G401.6 (cell line): ENCODE results near the gene HDHD2.
A peak's percentile ranks its signal among the peaks of the same experiment; 100 is the strongest.
"Not testable (repeated sequence)": the region's sequence is repeated elsewhere in the genome, so short reads cannot be mapped to it uniquely, and the experiment has no call there.

Source experiments
- FAIRE-seq: peaks from 2 replicates; lab custom pipeline; 2012; peaks lifted over from hg19 to GRCh38; lab: Jason Lieb, UNC

The HDHD2 gene, protein sequence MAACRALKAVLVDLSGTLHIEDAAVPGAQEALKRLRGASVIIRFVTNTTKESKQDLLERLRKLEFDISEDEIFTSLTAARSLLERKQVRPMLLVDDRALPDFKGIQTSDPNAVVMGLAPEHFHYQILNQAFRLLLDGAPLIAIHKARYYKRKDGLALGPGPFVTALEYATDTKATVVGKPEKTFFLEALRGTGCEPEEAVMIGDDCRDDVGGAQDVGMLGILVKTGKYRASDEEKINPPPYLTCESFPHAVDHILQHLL

DNA sequence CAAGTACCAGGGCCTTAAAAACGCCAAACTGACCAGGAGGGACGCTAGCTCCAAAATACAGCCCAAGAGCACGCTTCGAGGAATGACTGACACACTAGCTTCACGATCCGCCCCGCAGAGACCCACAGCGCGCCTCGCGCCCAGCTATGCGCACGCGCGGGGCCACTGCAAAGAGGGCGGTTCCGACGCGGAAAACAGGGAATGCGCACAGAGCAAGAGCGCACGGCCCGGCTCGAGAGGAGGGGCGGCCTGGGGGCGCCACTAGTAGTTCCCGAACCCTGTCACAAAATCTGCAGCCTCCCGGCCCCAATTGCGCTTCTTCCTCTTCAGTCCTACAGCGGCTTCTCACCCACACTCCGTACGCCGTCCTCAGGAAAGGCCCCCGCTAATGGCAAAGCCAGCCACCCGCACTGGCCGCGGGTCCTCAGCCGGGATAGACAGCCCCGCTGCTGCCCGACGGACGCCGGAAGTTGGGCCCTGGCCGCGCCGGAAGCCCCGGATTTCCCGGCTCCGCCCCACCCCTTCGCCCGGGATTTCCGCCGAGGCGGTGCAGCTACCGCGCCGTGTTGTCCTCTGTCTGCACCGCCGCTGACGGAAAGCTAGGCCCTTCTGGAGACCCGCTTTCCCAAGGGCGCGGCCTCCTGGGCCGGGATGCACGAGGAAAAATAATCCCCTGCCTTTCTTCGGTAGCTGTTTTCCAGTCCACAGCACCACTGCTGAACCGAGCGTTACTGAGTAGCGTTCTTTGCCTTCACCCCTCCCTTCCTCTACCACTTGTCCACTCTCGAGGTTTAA is at the start of gene HDHD2:
TSS of gene HDHD2 (minus strand) at position 472 of the 795 bp plus-strand sequence. CDS start 14,061 bp downstream, outside the sequence.
- no peak for FAIRE-seq

DNA sequence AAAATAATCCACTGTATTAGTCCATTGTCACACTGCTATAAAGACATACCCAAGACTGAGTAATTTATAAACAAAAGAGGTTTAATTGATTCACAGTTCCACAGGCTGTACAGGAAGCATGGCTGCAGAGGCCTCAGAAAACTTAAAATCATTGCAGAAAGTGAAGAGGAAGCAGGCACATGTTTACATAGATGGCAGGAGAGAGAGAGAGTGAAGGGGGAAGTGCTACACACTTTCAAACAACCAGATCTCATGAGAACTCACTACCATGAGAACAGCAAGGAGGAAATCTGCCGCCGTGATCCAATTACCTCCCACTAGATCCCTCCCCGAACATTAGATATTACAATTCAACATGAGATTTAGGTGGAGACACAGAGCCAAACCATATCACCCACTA is 45.7 kb upstream of the HDHD2 start:
- not testable (repeated sequence) for FAIRE-seq

DNA sequence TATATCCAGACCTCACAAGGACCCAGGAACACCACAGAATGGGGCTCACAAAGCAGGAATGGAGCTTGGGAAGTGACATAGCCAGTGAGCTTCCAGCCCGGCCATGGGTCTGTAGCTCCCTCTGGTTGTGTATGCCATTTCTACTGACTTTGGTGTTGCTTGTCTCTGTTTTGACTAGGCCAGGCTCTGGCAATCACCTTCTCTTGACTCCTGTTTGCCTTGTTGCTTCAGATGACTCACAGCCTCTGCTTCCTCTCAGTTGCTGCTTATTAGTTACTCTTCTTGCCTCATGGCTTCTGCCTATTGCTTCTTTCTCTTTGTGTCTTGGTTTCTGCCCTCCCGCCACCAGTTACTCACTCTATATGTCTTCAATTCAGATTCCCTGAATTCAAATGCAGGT is 41.7 kb upstream of the HDHD2 start:
- FAIRE-seq: no peak

DNA sequence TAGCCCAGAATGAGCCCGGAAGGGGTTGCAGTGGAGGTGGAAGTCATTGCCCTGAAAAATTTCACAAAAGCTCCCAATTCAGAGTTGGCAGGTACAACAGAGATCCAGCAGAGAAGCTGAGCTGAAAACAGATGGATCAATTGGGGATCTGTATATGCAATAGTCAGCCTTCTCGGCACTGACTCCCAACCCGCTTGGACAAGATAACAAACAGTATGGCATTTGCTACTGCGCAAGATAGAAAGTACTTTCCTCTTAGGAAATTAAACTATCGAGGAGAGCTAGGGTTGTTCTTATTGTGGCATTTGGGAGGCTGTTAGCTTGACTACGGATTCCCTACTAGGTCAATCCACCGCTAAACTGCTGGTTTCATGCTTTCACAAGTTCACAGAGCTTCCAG is 37.4 kb upstream of the HDHD2 start:
- no peak for FAIRE-seq

DNA sequence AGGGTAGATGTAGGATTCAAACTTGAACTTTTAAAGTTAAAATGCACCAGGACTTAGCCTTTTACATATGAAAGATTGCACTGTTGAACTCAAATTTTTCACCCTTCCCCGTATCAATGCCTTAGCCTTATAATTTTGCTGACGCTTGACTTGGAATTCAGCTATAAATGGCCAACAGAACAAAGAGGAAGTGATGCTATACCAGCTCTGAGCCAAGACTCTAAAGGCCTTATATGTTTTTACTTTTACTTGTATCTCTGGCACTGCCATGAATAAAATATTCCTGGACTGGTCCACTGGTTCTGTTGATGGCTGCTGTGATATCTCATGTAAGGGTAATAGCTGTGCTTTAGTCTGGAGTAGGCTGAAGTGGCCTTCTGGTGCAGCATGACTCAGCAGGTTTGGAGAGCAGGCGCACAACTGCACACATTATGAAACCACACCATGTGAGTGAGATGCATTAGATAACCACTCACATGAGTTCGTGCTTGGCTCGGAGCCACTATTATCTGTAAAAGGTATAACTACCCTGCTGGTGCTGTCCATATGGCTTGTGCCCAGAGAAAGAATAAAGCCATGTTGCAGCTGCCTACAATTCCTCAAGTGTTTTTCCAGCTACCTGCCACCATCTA is 34.2 kb upstream of the HDHD2 start:
- FAIRE-seq: no peak

DNA sequence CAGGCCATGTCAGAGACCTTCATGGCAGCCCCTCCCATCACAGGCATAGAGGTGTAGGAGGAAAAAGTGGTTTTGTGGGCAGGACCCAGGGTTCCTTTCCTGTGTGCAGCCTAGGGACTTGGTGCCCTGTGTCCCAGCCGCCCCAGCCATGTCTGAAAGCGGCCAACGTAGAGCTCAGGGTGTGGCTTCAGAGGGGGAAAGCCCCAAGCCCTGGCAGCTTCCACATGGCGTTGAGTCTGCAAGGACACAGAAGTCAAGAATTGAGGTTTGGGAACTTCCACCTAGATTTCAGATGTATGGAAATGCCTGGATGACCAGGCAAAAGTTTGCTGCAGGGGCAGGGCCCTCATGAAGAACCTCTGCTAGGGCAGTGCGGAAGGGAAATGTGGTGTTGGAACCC is 31.9 kb upstream of the HDHD2 start:
- not testable (repeated sequence) for FAIRE-seq

DNA sequence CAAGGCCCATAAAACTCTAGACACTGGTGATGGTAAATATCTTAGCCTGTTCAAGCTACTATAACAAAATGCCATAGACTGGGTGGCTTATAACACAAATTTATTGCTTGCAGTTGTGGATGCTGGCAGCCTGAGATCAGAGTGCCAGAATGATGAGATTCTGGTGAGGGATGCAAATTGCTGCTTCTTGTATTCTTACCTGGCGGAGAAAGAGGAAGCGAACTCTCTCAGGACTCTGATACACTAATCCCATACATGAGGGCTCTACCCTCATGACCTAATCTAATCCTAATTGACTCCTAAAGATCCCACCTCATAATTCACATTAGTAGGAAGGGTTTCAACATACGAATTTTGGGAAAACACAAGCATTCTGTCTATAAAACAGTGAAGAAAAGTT is 30.5 kb upstream of the HDHD2 start:
- no peak for FAIRE-seq

DNA sequence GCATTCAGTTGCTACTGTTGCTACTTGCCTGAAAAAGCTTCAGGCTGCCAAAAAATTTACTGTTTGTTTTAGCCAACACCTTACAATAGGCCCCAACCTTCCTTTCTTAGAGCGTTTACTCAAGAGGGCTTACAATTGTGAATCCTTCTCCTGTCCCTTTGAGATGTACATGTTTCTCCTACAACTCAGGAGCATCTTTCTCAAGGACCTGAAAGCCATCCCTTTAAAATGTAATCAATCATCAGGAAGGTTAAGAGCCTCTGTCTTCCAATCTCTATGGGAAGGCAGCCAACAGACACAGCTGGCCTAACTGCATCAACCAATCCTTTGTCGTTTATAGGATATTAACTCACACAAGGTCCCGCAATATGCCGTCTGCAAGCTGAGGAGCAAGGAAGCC is 29.2 kb upstream of the HDHD2 start:
- FAIRE-seq: no peak

DNA sequence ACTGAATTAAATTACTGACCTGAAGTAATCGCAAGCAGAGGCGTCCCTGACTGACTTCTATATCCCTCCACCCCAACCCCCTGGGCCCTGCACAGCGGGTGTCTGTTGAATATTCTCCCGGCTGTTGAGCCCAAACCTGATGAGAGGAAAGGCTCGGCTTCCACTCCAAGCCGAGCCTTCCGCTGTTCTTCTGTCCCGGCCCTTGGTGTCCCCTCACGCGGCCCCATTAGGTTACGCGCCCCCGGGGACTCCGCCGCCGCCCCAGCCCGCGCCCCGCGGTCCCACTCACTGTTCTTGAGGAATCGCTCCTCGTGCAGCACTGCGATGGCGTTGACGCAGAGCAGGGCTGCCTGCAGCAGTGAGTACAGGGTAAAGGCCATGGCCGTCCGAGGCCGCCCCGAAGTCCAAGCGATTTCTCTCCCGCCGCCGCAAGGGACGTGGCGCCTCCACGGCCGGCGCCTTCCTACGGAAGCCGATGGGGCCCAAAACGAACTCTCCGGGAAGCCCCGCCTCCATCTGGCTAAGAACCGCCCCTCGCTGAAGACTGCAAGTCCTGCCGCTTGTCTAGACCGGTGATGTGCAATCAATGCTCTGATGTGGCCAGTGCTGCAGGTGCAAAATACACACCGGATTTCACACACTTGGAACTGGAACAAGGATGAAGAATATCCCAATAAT is 25.7 kb upstream of the HDHD2 start, which contains the start of gene IER3IP1:
TSS of gene IER3IP1 (minus strand) at position 467 of the 678 bp plus-strand sequence. CDS start at position 380, 87 bp downstream.
- FAIRE-seq: peak; percentile 92

DNA sequence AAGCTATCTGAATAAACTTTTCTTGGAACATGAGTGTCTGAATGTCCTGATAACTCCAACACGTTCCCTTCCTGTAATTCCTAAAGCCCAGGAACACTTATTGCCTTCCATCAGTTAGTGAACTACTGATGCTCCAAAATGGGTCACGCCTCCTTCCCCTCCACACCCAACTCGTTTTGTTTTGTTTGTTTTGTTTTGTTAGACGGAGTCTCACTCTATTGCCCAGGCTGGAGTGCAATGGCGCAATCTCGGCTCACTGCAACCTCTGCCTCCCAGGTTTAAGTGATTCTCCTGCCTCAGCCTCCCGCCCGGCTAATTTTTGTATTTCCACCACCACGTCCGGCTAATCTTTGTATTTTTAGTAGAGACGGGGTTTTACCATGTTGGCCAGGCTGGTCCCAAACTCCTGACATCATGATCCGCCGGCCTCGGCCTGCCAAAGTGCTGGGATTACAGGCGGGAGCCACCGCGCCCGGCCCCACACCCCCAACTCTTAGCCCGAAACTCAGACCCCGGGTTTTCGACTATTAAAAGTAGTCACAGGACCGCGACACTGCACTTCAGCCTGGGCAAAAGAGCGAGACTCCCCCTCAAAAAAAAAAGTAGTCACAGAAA is 25.1 kb upstream of the HDHD2 start:
- no peak for FAIRE-seq

DNA sequence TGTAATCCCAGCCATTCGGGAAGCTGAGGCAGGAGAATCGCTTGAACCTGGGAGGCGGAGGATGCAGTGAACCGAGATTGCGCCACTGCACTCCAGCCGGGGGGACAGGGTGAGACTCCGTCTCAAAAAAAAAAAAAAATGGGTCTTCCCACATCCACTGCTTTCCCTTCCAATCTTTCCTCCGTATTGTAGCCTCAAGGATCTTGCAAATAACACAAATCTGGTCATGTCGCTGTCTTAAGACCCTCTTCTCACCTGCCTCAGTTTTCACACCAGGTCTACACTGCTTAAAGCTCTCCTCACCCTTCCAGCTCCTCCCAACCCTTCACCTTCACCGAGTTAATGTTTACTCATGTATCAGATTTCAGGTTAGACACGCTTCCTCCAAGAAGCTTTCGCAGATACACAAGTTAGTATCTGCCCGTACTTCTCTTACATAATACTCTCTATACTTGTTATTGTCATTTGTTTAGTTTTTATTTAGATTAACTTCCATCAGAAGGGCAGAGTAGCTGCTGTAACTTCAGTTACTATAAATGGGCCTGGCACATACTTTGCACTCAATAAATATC is 24.3 kb upstream of the HDHD2 start:
- FAIRE-seq: no peak

DNA sequence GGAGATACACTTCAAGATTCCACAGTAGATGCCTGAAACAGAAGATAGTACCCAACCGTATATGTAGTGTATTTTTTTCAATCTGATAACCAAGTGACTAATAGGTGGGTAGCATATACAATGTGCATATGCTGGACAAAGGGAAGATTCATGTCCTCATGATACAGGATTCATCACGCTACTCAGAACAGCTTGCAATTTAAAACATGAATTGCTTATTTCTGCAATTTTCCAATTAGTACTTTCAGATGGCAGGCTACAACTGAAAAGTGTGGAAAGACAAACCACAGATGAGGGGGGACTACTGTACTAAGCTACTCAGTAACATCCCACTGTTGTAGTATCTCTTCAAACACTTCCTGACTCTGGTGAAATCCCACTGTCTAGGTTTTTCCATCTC is 22.2 kb upstream of the HDHD2 start:
- FAIRE-seq: no peak

DNA sequence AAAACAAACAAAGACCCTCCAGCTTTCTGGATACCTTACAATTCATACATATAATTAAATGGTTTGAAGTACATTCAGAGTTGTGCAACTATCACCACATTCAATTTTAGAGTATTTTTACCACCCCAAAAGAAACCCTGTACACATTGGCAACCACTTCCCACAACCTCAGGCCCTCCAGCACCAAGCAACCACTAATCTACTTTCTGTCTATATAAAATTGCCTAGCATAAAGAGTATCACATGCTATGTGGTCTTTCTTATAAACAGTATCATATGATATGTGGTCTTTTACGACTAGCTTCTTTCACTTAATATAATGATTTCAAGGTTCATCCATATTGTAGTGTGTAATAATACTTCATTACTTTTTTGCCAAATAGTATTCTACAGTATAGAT is 18.6 kb upstream of the HDHD2 start:
- no peak for FAIRE-seq

DNA sequence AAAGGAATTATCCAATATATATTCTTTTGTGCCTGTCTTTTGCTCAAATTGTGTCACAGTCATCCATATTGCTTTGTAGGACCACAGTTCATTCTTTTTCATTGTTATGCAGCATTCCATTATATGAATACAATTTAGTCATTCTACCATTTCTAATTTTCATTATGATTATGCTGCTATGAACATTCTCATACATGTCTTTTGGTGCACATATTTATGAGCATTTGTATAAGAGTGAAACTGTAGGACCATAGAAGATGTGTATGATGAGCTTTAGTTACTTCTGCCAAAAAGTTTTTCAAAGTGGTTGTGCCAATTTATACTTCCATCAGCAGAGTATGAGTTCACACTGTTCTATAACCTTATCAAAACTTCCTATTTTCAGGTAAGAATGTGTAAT is 18.2 kb upstream of the HDHD2 start:
- no peak for FAIRE-seq

DNA sequence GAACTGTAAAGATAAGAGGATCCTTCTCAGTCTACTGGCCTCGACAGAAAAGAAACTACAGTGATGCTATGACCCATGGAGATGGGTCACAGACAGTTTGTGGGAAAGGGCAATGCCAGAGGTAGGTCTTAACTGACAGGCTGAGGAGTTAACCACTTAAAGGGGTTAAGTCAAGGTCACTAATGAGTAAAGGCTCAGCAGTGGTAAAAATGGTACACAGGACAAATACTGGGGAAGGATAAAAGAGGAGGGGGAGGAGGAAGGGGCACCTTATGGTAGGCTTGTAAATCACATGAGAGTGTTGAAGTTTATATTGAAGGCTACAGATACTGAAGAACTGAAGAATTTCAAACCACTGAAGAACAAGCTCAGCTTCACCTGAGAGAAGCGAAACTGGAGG is 16.0 kb upstream of the HDHD2 start:
- no peak for FAIRE-seq

DNA sequence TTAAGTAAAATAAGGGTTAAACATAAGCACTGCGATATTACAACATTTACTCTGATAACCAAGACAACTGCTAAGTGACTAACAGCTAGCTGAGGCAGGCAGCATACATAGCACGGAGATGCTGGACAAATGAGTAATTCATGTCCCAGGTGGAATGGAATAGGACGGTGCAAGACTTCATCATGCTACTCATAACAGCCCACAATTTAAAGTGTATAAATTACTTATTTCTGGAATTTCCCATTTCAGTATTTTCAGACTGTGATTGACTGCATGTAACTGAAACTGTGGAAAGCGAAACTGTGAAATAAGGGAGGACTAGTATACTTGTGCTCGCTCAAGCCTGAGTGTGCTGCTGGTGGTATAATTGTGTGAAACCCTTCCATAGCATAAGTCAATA is 12.9 kb upstream of the HDHD2 start:
- no peak for FAIRE-seq

DNA sequence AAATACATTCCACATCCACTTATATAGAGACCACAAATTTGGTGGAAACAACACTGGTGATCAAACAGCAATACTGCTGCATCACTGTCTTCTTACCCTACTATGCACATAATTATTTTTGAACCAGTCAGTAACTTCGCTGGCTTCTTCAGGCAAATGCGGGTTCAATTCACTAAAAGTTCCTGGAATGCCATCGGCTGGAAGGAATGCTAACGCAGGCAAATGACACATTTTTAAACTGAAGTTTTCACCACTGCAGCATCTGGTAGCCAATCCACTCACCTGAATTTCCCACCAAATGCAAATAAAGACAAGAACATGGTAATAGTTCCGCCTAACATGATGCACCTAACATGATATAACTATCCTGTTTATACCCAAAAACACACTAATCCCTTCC is 10.0 kb upstream of the HDHD2 start:
- no peak for FAIRE-seq

DNA sequence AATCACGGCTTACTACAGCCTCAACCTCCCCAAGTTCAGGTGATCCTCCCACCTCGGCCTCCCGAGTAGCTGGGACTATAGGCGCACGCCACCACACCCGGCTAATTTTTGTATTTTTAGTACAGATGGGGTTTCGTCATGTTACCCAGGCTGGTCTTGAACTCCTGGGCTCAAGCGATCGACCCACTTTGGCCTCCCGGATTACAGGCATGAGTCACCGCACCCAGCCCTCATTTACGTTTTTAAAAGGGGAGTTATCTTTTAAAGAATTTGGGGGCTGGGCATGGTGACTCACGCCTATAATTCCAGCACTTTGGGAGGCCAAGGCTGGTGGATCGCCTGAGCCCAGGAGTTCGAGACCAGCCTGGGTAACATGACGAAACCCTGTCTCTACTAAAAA is 8.1 kb upstream of the HDHD2 start:
- not testable (repeated sequence) for FAIRE-seq

DNA sequence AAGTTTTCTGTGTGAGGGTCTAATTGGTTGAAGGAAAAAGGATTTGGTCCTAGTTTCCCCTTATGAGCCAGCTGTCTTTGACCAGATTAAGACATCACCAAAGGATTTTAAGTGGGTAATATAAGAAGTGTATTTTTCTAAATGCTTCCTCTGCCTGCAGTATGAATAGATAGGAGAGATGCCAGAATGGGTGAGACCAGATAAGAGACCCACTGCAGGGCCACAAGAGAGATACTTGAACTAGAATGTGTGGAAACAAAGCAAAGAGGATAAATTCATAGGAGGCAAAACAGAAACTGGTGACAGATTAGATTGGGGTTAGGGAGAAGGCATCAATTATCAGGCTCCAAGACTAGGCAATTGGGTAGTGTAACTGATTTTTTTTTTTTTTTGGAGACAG is 1.1 kb upstream of the HDHD2 start:
- FAIRE-seq: no peak

DNA sequence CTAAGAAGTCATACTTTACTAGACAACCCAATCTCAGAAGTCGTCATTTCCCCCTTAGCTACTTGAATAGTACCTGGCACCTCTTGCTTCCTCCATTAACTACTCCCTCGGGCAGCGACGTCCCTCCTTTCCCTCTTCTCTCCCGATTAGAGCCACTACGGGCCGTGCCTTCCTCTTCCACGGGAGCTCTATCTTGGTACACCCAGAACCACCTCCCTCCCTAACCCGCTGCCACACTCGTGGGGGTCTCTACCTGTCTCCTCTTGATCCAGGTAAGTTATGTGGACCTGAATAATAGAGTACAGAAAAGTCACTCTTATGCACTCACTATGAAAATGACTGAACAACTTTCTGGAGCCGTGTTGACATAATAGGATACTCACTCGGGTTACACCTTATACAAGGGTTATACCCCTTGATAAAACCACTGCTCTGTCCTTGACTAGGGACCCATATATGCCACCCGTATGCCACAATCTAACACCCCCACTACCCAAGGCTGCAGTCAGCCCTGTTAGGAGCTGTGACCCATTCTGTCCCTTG is 595 bp upstream of the HDHD2 start:
- no peak for FAIRE-seq

DNA sequence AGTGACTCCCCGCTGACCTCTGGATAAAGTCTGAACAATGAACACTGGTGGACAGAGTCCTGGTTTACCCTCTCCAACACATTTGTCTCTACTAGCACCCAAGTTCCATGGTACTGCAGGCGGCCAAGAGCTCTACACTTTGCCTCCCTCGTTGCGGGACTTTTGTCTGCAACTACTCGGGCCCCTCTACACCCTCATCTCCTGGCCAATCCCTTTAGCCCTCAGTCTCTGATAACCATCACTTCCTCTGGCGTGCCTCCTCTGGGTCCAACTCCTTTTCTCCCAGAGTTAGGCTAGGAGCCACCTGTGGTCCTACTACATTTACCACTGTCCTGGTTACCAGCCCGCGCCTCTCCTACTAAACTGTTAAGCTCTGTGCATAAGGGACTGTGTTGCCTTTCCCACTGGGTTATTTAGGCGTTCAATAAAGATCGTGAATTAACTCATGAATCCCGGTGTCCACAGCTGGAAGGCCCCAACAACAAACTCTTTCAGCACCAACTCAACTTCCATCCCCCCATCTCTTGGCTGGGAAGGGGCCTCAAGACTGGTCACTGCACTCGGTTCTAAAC is 757 bp downstream of the HDHD2 start:
- FAIRE-seq: no peak
